ENCODE data around the gene MCM6.

Gene MCM6

GRCh38 chr2:135851858-135852257 is 24.4 kb downstream of the MCM6 start:
- no peaks in the 10 kb centered on the region for H3K27me3 ChIP-seq (ENCODE audit: control insufficient read depth, insufficient read depth, low read length)
- no peaks in the 10 kb centered on the region for H3K4me1 ChIP-seq (ENCODE audit: control insufficient read depth, insufficient read depth, low read length)
- peaks cover 6% of the 10 kb centered on the region for H3K36me3 ChIP-seq (ENCODE audit: control insufficient read depth, insufficient read depth, low read length)
- H3K27ac ChIP-seq (ENCODE audit: low read depth, low read length), result no peak overlapping the region
- H3K4me3 ChIP-seq (ENCODE audit: low read length), result no peak overlapping the region
- no peak overlapping the region for H3K9ac ChIP-seq (ENCODE audit: low read length)

- no peak overlapping the region for H3K27ac ChIP-seq (ENCODE audit: low read depth, low read length)
- H3K4me3 ChIP-seq (ENCODE audit: low read length), result no peak overlapping the region
- no peak overlapping the region for H3K9ac ChIP-seq (ENCODE audit: low read length)
- peaks cover 6% of the 10 kb centered on the region for H3K36me3 ChIP-seq (ENCODE audit: control insufficient read depth, insufficient read depth, low read length)
- no peaks in the 10 kb centered on the region for H3K4me1 ChIP-seq (ENCODE audit: control insufficient read depth, insufficient read depth, low read length)
- H3K27me3 ChIP-seq (ENCODE audit: control insufficient read depth, insufficient read depth, low read length), result no peaks in the 10 kb centered on the region
Observed at GRCh38 chr2:135850892-135851668, 25.2 kb downstream of the MCM6 start.

GRCh38 chr2:135849087-135849486 is 27.2 kb downstream of the MCM6 start:
- Histone ChIP-seq H3K36me3 (ENCODE audit: control insufficient read depth, insufficient read depth, low read length) (peaks cover 6% of the 10 kb centered on the region), H3K4me3 (ENCODE audit: low read length) (no peak overlapping the region), H3K4me1 (ENCODE audit: control insufficient read depth, insufficient read depth, low read length) (no peaks in the 10 kb centered on the region), H3K27ac (ENCODE audit: low read depth, low read length) (no peak overlapping the region), H3K9ac (ENCODE audit: low read length) (no peak overlapping the region), H3K27me3 (ENCODE audit: control insufficient read depth, insufficient read depth, low read length) (no peaks in the 10 kb centered on the region)

- Histone ChIP-seq H3K4me3 (ENCODE audit: low read length) (no peak overlapping the region), H3K27ac (ENCODE audit: low read depth, low read length) (no peak overlapping the region), H3K9ac (ENCODE audit: low read length) (no peak overlapping the region), H3K27me3 (ENCODE audit: control insufficient read depth, insufficient read depth, low read length) (no peaks in the 10 kb centered on the region), H3K4me1 (ENCODE audit: control insufficient read depth, insufficient read depth, low read length) (no peaks in the 10 kb centered on the region), H3K36me3 (ENCODE audit: control insufficient read depth, insufficient read depth, low read length) (peaks cover 10% of the 10 kb centered on the region)
Observed at GRCh38 chr2:135845997-135846396, 30.2 kb downstream of the MCM6 start.

- no peak overlapping the region for H3K9ac ChIP-seq (ENCODE audit: low read length)
- H3K27me3 ChIP-seq (ENCODE audit: control insufficient read depth, insufficient read depth, low read length), result no peaks in the 10 kb centered on the region
- no peaks in the 10 kb centered on the region for H3K4me1 ChIP-seq (ENCODE audit: control insufficient read depth, insufficient read depth, low read length)
- no peak overlapping the region for H3K27ac ChIP-seq (ENCODE audit: low read depth, low read length)
- H3K36me3 ChIP-seq (ENCODE audit: control insufficient read depth, insufficient read depth, low read length), result peaks cover 10% of the 10 kb centered on the region
- H3K4me3 ChIP-seq (ENCODE audit: low read length), result no peak overlapping the region
Observed at GRCh38 chr2:135845257-135845656, 31.0 kb downstream of the MCM6 start.

- no peaks in the 10 kb centered on the region for H3K4me1 ChIP-seq (ENCODE audit: control insufficient read depth, insufficient read depth, low read length)
- peaks cover 10% of the 10 kb centered on the region for H3K36me3 ChIP-seq (ENCODE audit: control insufficient read depth, insufficient read depth, low read length)
Observed at GRCh38 chr2:135844301-135844895, 31.8 kb downstream of the MCM6 start.

GRCh38 chr2:135843671-135844070 is 32.6 kb downstream of the MCM6 start:
- Histone ChIP-seq H3K4me3 (ENCODE audit: low read length) (no peak overlapping the region), H3K4me1 (ENCODE audit: control insufficient read depth, insufficient read depth, low read length) (no peaks in the 10 kb centered on the region), H3K9ac (ENCODE audit: low read length) (no peak overlapping the region), H3K27ac (ENCODE audit: low read depth, low read length) (no peak overlapping the region), H3K27me3 (ENCODE audit: control insufficient read depth, insufficient read depth, low read length) (no peaks in the 10 kb centered on the region), H3K36me3 (ENCODE audit: control insufficient read depth, insufficient read depth, low read length) (peaks cover 7% of the 10 kb centered on the region)

More at GRCh38 chr2:135844301-135844895, 31.8 kb downstream of the MCM6 start:
- no peak overlapping the region for H3K4me3 ChIP-seq (ENCODE audit: low read length)
- H3K27ac ChIP-seq (ENCODE audit: low read depth, low read length), result no peak overlapping the region
- no peaks in the 10 kb centered on the region for H3K27me3 ChIP-seq (ENCODE audit: control insufficient read depth, insufficient read depth, low read length)
- no peak overlapping the region for H3K9ac ChIP-seq (ENCODE audit: low read length)

GRCh38 chr2:135840601-135841000 is 35.6 kb downstream of the MCM6 start:
- no peak overlapping the region for H3K9ac ChIP-seq (ENCODE audit: low read length)
- H3K4me3 ChIP-seq (ENCODE audit: low read length), result no peak overlapping the region
- H3K27me3 ChIP-seq (ENCODE audit: control insufficient read depth, insufficient read depth, low read length), result no peaks in the 10 kb centered on the region
- peaks cover 7% of the 10 kb centered on the region for H3K36me3 ChIP-seq (ENCODE audit: control insufficient read depth, insufficient read depth, low read length)
- H3K27ac ChIP-seq (ENCODE audit: low read depth, low read length), result no peak overlapping the region
- H3K4me1 ChIP-seq (ENCODE audit: control insufficient read depth, insufficient read depth, low read length), result no peaks in the 10 kb centered on the region

- Histone ChIP-seq H3K27me3 (ENCODE audit: control insufficient read depth, insufficient read depth, low read length) (no peaks in the 10 kb centered on the region), H3K27ac (ENCODE audit: low read depth, low read length) (no peak overlapping the region), H3K9ac (ENCODE audit: low read length) (no peak overlapping the region), H3K4me3 (ENCODE audit: low read length) (no peak overlapping the region), H3K4me1 (ENCODE audit: control insufficient read depth, insufficient read depth, low read length) (no peaks in the 10 kb centered on the region), H3K36me3 (ENCODE audit: control insufficient read depth, insufficient read depth, low read length) (peaks cover 7% of the 10 kb centered on the region)
Observed at GRCh38 chr2:135839713-135840112, 36.5 kb downstream of the MCM6 start.

GRCh38 chr2:135838502-135838901 is 37.7 kb downstream of the MCM6 start:
- Histone ChIP-seq H3K4me1 (ENCODE audit: control insufficient read depth, insufficient read depth, low read length) (no peaks in the 10 kb centered on the region), H3K27ac (ENCODE audit: low read depth, low read length) (no peak overlapping the region), H3K36me3 (ENCODE audit: control insufficient read depth, insufficient read depth, low read length) (peaks cover 4% of the 10 kb centered on the region), H3K9ac (ENCODE audit: low read length) (no peak overlapping the region), H3K4me3 (ENCODE audit: low read length) (no peak overlapping the region), H3K27me3 (ENCODE audit: control insufficient read depth, insufficient read depth, low read length) (no peaks in the 10 kb centered on the region)

GRCh38 chr2:135836596-135837270 is 39.5 kb downstream of the MCM6 start, which contains the start of gene LCT:
TSS of gene LCT (minus strand) at chr2:135837184. CDS start at chr2:135837169, 15 bp downstream.
- no peak within 1 kb of the TSS for H3K9ac ChIP-seq (ENCODE audit: low read length)
- H3K27ac ChIP-seq (ENCODE audit: low read depth, low read length), result no peak within 1 kb of the TSS
- H3K27me3 ChIP-seq (ENCODE audit: control insufficient read depth, insufficient read depth, low read length), result no peaks in the 10 kb centered on the region
- H3K4me3 ChIP-seq (ENCODE audit: low read length), result no peak within 1 kb of the TSS
- H3K4me1 ChIP-seq (ENCODE audit: control insufficient read depth, insufficient read depth, low read length), result no peaks in the 10 kb centered on the region
- no peaks in the 10 kb centered on the region for H3K36me3 ChIP-seq (ENCODE audit: control insufficient read depth, insufficient read depth, low read length)

- Histone ChIP-seq H3K27ac (ENCODE audit: low read depth, low read length) (no peak overlapping the region), H3K4me1 (ENCODE audit: control insufficient read depth, insufficient read depth, low read length) (no peaks in the 10 kb centered on the region), H3K27me3 (ENCODE audit: control insufficient read depth, insufficient read depth, low read length) (no peaks in the 10 kb centered on the region), H3K4me3 (ENCODE audit: low read length) (no peak overlapping the region), H3K9ac (ENCODE audit: low read length) (no peak overlapping the region), H3K36me3 (ENCODE audit: control insufficient read depth, insufficient read depth, low read length) (no peaks in the 10 kb centered on the region)
Observed at GRCh38 chr2:135832891-135833290, 43.4 kb downstream of the MCM6 start.
